ENCODE measurements around the gene SLC27A4.

DNA sequence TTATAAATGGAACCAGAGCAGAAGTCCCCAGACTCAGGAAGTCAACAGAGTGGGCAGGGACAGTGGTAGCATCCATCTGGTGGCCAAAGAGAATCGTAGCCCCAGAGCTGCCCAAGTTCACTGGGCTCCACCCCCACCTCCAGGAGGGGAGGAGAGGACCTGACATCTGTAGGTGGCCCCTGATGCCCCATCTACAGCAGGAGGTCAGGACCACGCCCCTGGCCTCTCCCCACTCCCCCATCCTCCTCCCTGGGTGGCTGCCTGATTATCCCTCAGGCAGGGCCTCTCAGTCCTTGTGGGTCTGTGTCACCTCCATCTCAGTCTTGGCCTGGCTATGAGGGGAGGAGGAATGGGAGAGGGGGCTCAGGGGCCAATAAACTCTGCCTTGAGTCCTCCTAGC lies 20.5 kb downstream of the SLC27A4 start:
- TF ChIP-seq CTCF (IDR thresholded peaks at IDR 0.05) (no peak), POLR2A (IDR thresholded peaks at IDR 0.05) (no peak), POLR2AphosphoS5 (IDR thresholded peaks at IDR 0.05) (no peak), EP300 (IDR thresholded peaks at IDR 0.05) (no peak)
